ENCODE data around the gene ATP12A. TPM values are rescaled to one million over a fixed set of nuclear protein-coding genes. Genes with fewer than 3 reads are reported as not detected.
"Not testable (repeated sequence)": the region's sequence is repeated elsewhere in the genome, so short reads cannot be mapped to it uniquely, and the experiment has no call there.

ATP12A gene
- total RNA-seq, 1 donor from 2014 or later = not detected

GRCh38 chr13:24719139-24719538, 38.9 kb downstream of the ATP12A start:
- H3K4me3 ChIP-seq (ENCODE audit: low read depth, low read length) = no peak overlapping the region
- TF ChIP-seq CTCF (conservative IDR thresholded peaks at IDR 0.05; ENCODE audit: low read depth, low read length) = no peak
- DNase-seq (ENCODE audit: low read depth) = no peak

- no peak overlapping the region for H3K4me3 ChIP-seq (ENCODE audit: low read depth, low read length)
- TF ChIP-seq CTCF (conservative IDR thresholded peaks at IDR 0.05; ENCODE audit: low read depth, low read length) = no peak
- no peak for DNase-seq (ENCODE audit: low read depth)
Measured at GRCh38 chr13:24723206-24723605, 43.0 kb downstream of the ATP12A start.

- TF ChIP-seq CTCF (conservative IDR thresholded peaks at IDR 0.05; ENCODE audit: low read depth, low read length) = no peak
- H3K4me3 ChIP-seq (ENCODE audit: low read depth, low read length) = no peak overlapping the region
- no peak for DNase-seq (ENCODE audit: low read depth)
Measured at GRCh38 chr13:24724714-24725113, 44.5 kb downstream of the ATP12A start.

- H3K4me3 ChIP-seq (ENCODE audit: low read depth, low read length) = no peak overlapping the region
- TF ChIP-seq CTCF (conservative IDR thresholded peaks at IDR 0.05; ENCODE audit: low read depth, low read length) = no peak
- DNase-seq (ENCODE audit: low read depth) = no peak
Measured at GRCh38 chr13:24725379-24725778, 45.2 kb downstream of the ATP12A start.

- DNase-seq (ENCODE audit: low read depth) = peak; percentile 38
- no peak overlapping the region for H3K4me3 ChIP-seq (ENCODE audit: low read depth, low read length)
- peak; percentile 82 for TF ChIP-seq CTCF (conservative IDR thresholded peaks at IDR 0.05; ENCODE audit: low read depth, low read length)
Measured at GRCh38 chr13:24727731-24728601, 47.8 kb downstream of the ATP12A start.

GRCh38 chr13:24730873-24731567, 50.8 kb downstream of the ATP12A start:
- H3K4me3 ChIP-seq (ENCODE audit: low read depth, low read length); DNase-seq (ENCODE audit: low read depth): not testable (repeated sequence)

GRCh38 chr13:24734950-24735349, 54.7 kb downstream of the ATP12A start:
- H3K4me3 ChIP-seq (ENCODE audit: low read depth, low read length) = no peak overlapping the region
- TF ChIP-seq CTCF (conservative IDR thresholded peaks at IDR 0.05; ENCODE audit: low read depth, low read length) = no peak

More at GRCh38 chr13:24734950-24735349, 54.7 kb downstream of the ATP12A start:
- no peak for DNase-seq (ENCODE audit: low read depth)

Data from epithelial cell of proximal tubule (primary cell).